ENCODE data around the gene PNMA1. TPM values are rescaled to one million over a fixed set of nuclear protein-coding genes. Genes with fewer than 3 reads are reported as not detected.
A peak's percentile ranks its signal among the peaks of the same experiment; 100 is the strongest.

Gene PNMA1
- total and polyA plus RNA-seq, 9 of the 15 experiments (the other 6 are each of a cell fraction or from before 2014, with no cell fraction given), result 1.7 to 26.4 (median 8.7) TPM

- no peak for TF ChIP-seq ZNF280B (CRISPR knock-in tag; IDR thresholded peaks at IDR 0.05)
- no peak for TF ChIP-seq AFF1 (IDR thresholded peaks at IDR 0.05; ENCODE audit: low read depth in 1 of 2, partially characterized antibody in 2 of 2)
- TF ChIP-seq BCLAF1 (IDR thresholded peaks at IDR 0.05; ENCODE audit: borderline replicate concordance in 1 of 2, control insufficient read depth in 1 of 2, low read depth in 2 of 2, low read length in 1 of 2), result no peak
- no peak for TF ChIP-seq ZNF165 (CRISPR knock-in tag; IDR thresholded peaks at IDR 0.05; ENCODE audit: borderline replicate concordance)
- no peak for TF ChIP-seq NR2C1 (IDR thresholded peaks at IDR 0.05)
- no peak for TF ChIP-seq NR2C1 (tag; IDR thresholded peaks at IDR 0.05)
- no peak for TF ChIP-seq RBM39 (optimal IDR thresholded peaks at IDR 0.05; ENCODE audit: low read depth, low read length)
- peak; percentile 89 for TF ChIP-seq RBFOX2 (IDR thresholded peaks at IDR 0.05; ENCODE audit: low read depth, low read length)
- no peak for TF ChIP-seq FOXA1 (IDR thresholded peaks at IDR 0.05; ENCODE audit: borderline replicate concordance)
- no peak for TF ChIP-seq ZBTB17 (CRISPR knock-in tag; IDR thresholded peaks at IDR 0.05)
- TF ChIP-seq NFRKB (IDR thresholded peaks at IDR 0.05; ENCODE audit: low read depth), result 0 out of 2 replicates have a peak, but pooled peaks have one; percentile 22
- TF ChIP-seq DEAF1 (CRISPR knock-in tag; IDR thresholded peaks at IDR 0.05), result 0 out of 2 replicates have a peak, but pooled peaks have one; percentile 20
- TF ChIP-seq NR0B1 (IDR thresholded peaks at IDR 0.05; ENCODE audit: partially characterized antibody), result no peak
These were observed 44.4 kb upstream of the PNMA1 start (continued) for GRCh38 chr14:73758392-73759182.
